Parathyroid adenoma (tissue), 2 donors: Measurements from ENCODE around the gene PDE8A.
"Not testable (repeated sequence)": the region's sequence is repeated elsewhere in the genome, so short reads cannot be mapped to it uniquely, and the experiment has no call there.

Experiments
- H2AFZ ChIP-seq: fragments of 300-600 bp; sonication (generic); one replicate; pipeline ENCODE4 v1.7.0; 2017; ENCODE audit warnings: antibody characterized with exemption, mild to moderate bottlenecking
- H3K27ac ChIP-seq: fragments of 300-600 bp; sonication (generic); one replicate; pipeline ENCODE4 v1.7.0; 2017
- H3K27me3 ChIP-seq: fragments of 300-600 bp; sonication (generic); one replicate; pipeline ENCODE4 v1.7.0; 2017; ENCODE audit warnings: low read length; ENCODE audit not compliant: control insufficient read depth, insufficient read depth
- H3K36me3 ChIP-seq: fragments of 300-600 bp; sonication (generic); one replicate; pipeline ENCODE4 v1.7.0; 2017; ENCODE audit warnings: low read length; ENCODE audit not compliant: control insufficient read depth, insufficient read depth
- H3K4me1 ChIP-seq: fragments of 300-600 bp; sonication (generic); one replicate; pipeline ENCODE4 v1.7.0; 2017; ENCODE audit warnings: control low read depth
- H3K4me2 ChIP-seq: fragments of 300-600 bp; sonication (generic); one replicate; pipeline ENCODE4 v1.7.0; 2017; ENCODE audit warnings: low read length
- H3K4me3 ChIP-seq: fragments of 300-600 bp; sonication (generic); one replicate; pipeline ENCODE4 v1.7.0; 2017; ENCODE audit warnings: low read depth, low read length
- H3K79me2 ChIP-seq: fragments of 300-600 bp; sonication (generic); one replicate; pipeline ENCODE4 v1.7.0; 2017; ENCODE audit warnings: control low read depth
- H3K9ac ChIP-seq: fragments of 300-600 bp; sonication (generic); one replicate; pipeline ENCODE4 v1.7.0; 2017; ENCODE audit warnings: mild to moderate bottlenecking
- H3K9me3 ChIP-seq: fragments of 300-600 bp; sonication (generic); one replicate; pipeline ENCODE4 v1.7.0; 2017; ENCODE audit warnings: low read length; ENCODE audit not compliant: control insufficient read depth
- TF ChIP-seq, protein P1 (sequence below): fragments of 300-600 bp; sonication (generic); IDR thresholded peaks from one replicate; pipeline ENCODE4 v1.7.0; 2017; ENCODE audit warnings: antibody characterized with exemption, mild to moderate bottlenecking
- donor health status: primary hyperparathyroidism.

Gene PDE8A

DNA sequence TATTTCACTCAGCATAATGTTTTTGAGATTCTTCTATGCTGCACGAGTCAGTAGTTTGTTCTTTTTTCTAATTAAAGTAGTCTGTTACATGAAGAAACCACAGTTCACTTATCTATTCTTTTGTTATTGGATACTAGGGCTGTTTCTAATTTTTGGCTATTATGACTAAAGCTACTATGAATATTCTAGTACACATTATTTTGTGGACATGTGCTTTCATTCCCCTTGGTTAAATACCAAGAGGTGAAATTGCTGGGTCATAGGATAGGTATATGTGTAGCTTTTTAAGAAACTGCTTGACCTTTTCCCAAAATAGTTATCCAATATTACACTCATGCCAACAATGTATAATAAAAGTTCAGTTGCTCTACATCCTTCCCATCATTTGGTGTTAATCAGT is 8.9 kb downstream of the PDE8A start:
- H3K36me3 ChIP-seq: no peaks in the 10 kb centered on the region
- H3K4me1 ChIP-seq: peaks cover 6% of the 10 kb centered on the region
- TF ChIP-seq, protein P1, sequence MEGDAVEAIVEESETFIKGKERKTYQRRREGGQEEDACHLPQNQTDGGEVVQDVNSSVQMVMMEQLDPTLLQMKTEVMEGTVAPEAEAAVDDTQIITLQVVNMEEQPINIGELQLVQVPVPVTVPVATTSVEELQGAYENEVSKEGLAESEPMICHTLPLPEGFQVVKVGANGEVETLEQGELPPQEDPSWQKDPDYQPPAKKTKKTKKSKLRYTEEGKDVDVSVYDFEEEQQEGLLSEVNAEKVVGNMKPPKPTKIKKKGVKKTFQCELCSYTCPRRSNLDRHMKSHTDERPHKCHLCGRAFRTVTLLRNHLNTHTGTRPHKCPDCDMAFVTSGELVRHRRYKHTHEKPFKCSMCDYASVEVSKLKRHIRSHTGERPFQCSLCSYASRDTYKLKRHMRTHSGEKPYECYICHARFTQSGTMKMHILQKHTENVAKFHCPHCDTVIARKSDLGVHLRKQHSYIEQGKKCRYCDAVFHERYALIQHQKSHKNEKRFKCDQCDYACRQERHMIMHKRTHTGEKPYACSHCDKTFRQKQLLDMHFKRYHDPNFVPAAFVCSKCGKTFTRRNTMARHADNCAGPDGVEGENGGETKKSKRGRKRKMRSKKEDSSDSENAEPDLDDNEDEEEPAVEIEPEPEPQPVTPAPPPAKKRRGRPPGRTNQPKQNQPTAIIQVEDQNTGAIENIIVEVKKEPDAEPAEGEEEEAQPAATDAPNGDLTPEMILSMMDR: no peak
- H3K27ac ChIP-seq: no peak overlapping the region
- H3K9ac ChIP-seq: no peak overlapping the region
- no peaks in the 10 kb centered on the region for H3K9me3 ChIP-seq
- no peak overlapping the region for H3K4me3 ChIP-seq
- H2AFZ ChIP-seq: no peak overlapping the region
- no peak overlapping the region for H3K4me2 ChIP-seq
- H3K27me3 ChIP-seq: no peaks in the 10 kb centered on the region
- peaks cover 23% of the 10 kb centered on the region for H3K79me2 ChIP-seq

DNA sequence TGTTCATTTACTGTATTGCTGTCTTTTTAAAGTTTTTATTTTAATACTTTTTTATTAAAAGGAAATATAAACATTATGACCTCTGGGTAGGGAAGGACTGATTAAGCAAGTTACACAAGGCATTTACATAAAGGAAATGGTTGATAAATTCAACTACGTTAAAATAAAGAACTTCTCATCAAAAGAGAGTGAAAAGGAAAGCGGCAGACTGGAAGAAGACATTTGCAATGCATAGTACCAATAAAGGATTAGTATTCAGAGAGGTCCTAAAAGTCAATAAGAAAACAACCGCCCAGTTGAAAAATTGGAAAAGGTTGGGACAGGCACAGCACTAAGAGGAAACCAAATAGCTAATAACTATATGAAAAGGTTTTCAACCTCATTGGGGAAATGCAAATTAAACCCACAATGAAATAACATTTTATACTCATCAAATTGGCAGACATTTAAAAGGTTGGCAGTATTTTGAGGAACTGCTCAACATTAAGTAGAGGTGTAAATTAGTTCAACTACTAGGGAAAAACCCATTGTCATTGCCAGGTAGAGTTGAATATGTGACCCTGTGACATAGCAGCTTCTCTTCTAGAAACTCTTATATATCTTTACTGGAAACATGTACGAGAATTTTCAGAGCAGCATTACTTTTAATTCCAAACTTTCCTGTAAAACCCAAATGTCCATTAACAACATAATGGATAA is 9.5 kb downstream of the PDE8A start:
- Histone ChIP-seq H2AFZ (no peak overlapping the region), H3K4me2 (no peak overlapping the region), H3K27me3 (no peaks in the 10 kb centered on the region), H3K36me3 (no peaks in the 10 kb centered on the region), H3K4me1 (peaks cover 6% of the 10 kb centered on the region), H3K27ac (no peak overlapping the region), H3K79me2 (peaks cover 23% of the 10 kb centered on the region), H3K9ac (no peak overlapping the region), H3K9me3 (no peaks in the 10 kb centered on the region), H3K4me3 (no peak overlapping the region)
- TF ChIP-seq, protein P1: no peak

DNA sequence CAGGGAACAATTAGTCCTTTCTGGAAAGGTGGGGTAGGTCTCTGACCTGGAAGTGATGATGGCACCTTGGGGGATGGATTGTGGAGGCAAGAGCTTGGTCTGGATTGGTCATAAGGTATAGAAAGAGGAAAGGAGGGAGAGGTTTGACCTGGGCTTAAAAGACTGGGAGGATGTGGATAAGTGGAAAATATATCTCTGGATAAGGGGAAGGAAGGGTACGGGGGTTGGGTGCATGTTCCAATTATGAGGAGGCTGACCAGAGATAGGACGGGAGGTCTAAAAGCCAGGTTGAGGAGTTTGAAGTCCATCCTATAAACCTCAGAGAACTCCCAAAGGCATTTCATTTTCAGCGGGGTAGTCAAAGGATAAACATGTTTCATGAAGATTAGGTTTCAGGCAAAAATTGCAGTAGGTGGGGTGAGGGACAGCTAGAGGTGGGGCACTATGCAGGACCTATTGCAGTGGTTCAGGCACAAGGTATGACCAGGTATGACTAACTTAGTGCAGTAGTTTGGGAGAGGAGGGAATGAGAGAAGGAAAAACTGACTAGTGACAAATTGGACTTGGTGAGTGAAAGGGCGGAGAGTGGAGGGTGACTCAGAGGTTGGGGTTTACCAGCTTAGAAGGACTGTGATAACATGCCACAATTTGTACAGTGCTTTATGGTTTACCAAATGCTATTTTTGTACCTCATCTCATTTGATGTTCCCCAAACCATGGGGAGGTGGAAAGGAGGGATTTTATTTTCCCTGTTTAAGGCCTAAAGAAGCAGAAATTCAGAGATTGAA is 10.7 kb downstream of the PDE8A start:
- no peak overlapping the region for H2AFZ ChIP-seq
- no peaks in the 10 kb centered on the region for H3K27me3 ChIP-seq
- no peak overlapping the region for H3K4me2 ChIP-seq
- no peak overlapping the region for H3K9ac ChIP-seq
- H3K4me3 ChIP-seq: no peak overlapping the region
- H3K79me2 ChIP-seq: peaks cover 23% of the 10 kb centered on the region
- no peaks in the 10 kb centered on the region for H3K36me3 ChIP-seq
- H3K9me3 ChIP-seq: no peaks in the 10 kb centered on the region
- no peak overlapping the region for H3K27ac ChIP-seq
- peaks cover 6% of the 10 kb centered on the region for H3K4me1 ChIP-seq
- TF ChIP-seq, protein P1: no peak

DNA sequence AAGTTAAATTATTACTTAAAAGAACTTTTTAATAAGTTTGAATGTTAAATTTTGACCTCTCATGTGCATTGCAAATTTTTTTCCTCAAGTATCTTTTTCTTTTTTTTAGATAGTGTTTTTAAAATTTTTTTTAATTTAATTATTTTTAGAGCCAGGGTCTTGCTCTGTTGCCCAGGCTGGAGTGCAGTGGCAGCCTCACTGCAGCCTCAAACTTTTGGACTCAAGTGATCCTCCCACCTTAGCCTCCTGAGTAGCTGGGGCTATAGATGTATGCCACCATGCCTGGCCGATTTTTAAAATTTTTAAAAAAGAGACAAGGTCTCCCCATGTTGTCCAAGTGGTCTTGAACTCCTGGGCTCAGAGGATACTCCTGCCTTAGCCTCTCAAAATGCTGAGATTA is 14.4 kb downstream of the PDE8A start:
- peaks cover 13% of the 10 kb centered on the region for H3K79me2 ChIP-seq
- H3K9ac ChIP-seq: no peak overlapping the region
- H3K9me3 ChIP-seq: no peaks in the 10 kb centered on the region
- no peak overlapping the region for H3K4me2 ChIP-seq
- TF ChIP-seq, protein P1: no peak
- no peaks in the 10 kb centered on the region for H3K27me3 ChIP-seq
- no peak overlapping the region for H3K4me3 ChIP-seq
- no peak overlapping the region for H2AFZ ChIP-seq
- no peaks in the 10 kb centered on the region for H3K4me1 ChIP-seq
- H3K27ac ChIP-seq: no peak overlapping the region
- no peaks in the 10 kb centered on the region for H3K36me3 ChIP-seq

DNA sequence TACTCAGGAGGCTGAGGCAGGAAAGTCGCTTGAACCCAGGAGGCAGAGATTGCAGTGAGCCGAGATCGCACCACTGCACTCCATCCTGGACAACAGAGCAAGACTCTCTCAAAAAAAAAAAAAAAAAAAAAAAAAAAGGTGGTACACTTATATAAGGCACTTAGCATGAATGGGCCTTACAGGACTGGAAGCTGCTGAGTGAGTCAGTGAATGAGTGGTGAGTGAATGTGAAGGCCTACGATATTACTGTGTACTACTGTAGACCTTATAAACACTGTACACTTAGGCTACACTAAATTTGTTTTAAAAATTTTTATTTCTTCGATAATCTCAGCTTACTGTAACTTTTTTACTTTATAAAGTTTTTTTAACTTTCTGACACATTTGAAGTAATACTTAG is 15.1 kb downstream of the PDE8A start:
- not testable (repeated sequence) for H3K27ac ChIP-seq, H3K4me3 ChIP-seq, H3K36me3 ChIP-seq, H3K79me2 ChIP-seq, H3K4me2 ChIP-seq, H3K4me1 ChIP-seq, H3K9me3 ChIP-seq, H3K9ac ChIP-seq, H3K27me3 ChIP-seq, H2AFZ ChIP-seq

DNA sequence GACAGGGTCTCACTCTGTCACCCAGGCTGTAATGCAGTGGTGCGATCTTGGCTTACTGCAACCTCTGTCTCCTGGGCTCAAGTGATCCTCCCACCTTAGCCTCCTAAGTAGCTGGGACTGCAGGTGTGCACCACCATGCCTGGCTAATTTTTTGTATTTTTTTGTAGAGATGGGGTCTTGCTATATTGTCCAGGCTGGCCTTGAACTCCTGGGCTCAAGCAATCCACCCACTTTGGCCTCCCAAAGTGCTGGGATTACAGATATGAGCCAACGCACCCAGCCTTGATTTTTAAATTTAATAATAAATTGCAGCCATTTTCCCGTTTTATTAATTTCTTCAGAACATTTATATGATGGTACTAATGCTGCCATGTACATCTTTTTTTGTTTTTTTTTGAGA is 15.6 kb downstream of the PDE8A start:
- not testable (repeated sequence) for H3K4me2 ChIP-seq, H3K9me3 ChIP-seq, H3K4me3 ChIP-seq, H3K4me1 ChIP-seq, H3K79me2 ChIP-seq, H2AFZ ChIP-seq, H3K27ac ChIP-seq, H3K9ac ChIP-seq, H3K27me3 ChIP-seq, H3K36me3 ChIP-seq
